Measurements from ENCODE around the gene PLD5. TPM values are rescaled to one million over a fixed set of nuclear protein-coding genes. Genes with fewer than 3 reads are reported as not detected.
"Not testable (repeated sequence)": the region's sequence is repeated elsewhere in the genome, so short reads cannot be mapped to it uniquely, and the experiment has no call there.

PLD5 gene
- total and polyA plus RNA-seq, 5 donors, result 0.14 to 0.31 (median 0.17) TPM; not detected in 1

- intact Hi-C loops (cut with DNase I), result no loop called here
Observed at GRCh38 chr1:242477944-242478343, 46.6 kb downstream of the PLD5 start.

GRCh38 chr1:242470774-242471173, 53.7 kb downstream of the PLD5 start:
- DNase-seq (no peak), ATAC-seq (no peak)
- Histone ChIP-seq H3K4me1 (ENCODE audit: control insufficient read depth, insufficient read depth, low read length) (no peaks in the 10 kb centered on the region), H3K9me3 (ENCODE audit: control insufficient read depth, low read length) (no peaks in the 10 kb centered on the region), H3K27ac (ENCODE audit: low read length) (no peak overlapping the region), H3K27me3 (ENCODE audit: control insufficient read depth, insufficient read depth) (no peaks in the 10 kb centered on the region), H3K4me3 (ENCODE audit: low read length) (no peak overlapping the region)
- 83% methylated on average over 6 of the region's 6 CpGs for whole genome bisulfite sequencing
- intact Hi-C loops (cut with DNase I), result no loop called here

More at GRCh38 chr1:242477944-242478343, 46.6 kb downstream of the PLD5 start:
- Histone ChIP-seq H3K27ac (ENCODE audit: low read length) (no peak overlapping the region), H3K27me3 (ENCODE audit: control insufficient read depth, insufficient read depth) (no peaks in the 10 kb centered on the region), H3K4me3 (ENCODE audit: low read length) (no peak overlapping the region), H3K4me1 (ENCODE audit: control insufficient read depth, insufficient read depth, low read length) (no peaks in the 10 kb centered on the region), H3K9me3 (ENCODE audit: control insufficient read depth, low read length) (no peaks in the 10 kb centered on the region)
- no peak for ATAC-seq
- no peak for DNase-seq
- 13% methylated on average over 3 of the region's 3 CpGs for WGBS

- Histone ChIP-seq H3K9me3 (ENCODE audit: control insufficient read depth, low read length) (no peaks in the 10 kb centered on the region), H3K27ac (ENCODE audit: low read length) (no peak overlapping the region), H3K4me3 (ENCODE audit: low read length) (no peak overlapping the region), H3K4me1 (ENCODE audit: control insufficient read depth, insufficient read depth, low read length) (no peaks in the 10 kb centered on the region), H3K27me3 (ENCODE audit: control insufficient read depth, insufficient read depth) (no peaks in the 10 kb centered on the region)
- WGBS, result 42% methylated on average over 4 of the region's 4 CpGs
- no peak for DNase-seq
- ATAC-seq, result no peak
- intact Hi-C loops (cut with DNase I), result loop anchor here in 2 of 4 donors (10.0 kb wide), 1 partner anchor 856 kb away; no protein-coding TSS in a partner anchor
Observed at GRCh38 chr1:242468784-242469183, 55.7 kb downstream of the PLD5 start.

- DNase-seq, result peak in 2 of 3 donors; percentile 38 to 70
Observed at GRCh38 chr1:242467556-242468145, 56.8 kb downstream of the PLD5 start.

GRCh38 chr1:242462867-242463266, 61.6 kb downstream of the PLD5 start:
- 78% methylated on average over 7 of the region's 7 CpGs for WGBS
- Histone ChIP-seq H3K27ac (ENCODE audit: low read length) (no peak overlapping the region), H3K27me3 (ENCODE audit: control insufficient read depth, insufficient read depth) (no peaks in the 10 kb centered on the region), H3K4me1 (ENCODE audit: control insufficient read depth, insufficient read depth, low read length) (no peaks in the 10 kb centered on the region), H3K9me3 (ENCODE audit: control insufficient read depth, low read length) (no peaks in the 10 kb centered on the region), H3K4me3 (ENCODE audit: low read length) (no peak overlapping the region)
- ATAC-seq (no peak), DNase-seq (no peak)
- intact Hi-C loops (cut with DNase I), result loop anchor here in 2 of 4 donors (10.0 kb wide), 1 partner anchor 862 kb away; no protein-coding TSS in a partner anchor

More at GRCh38 chr1:242467556-242468145, 56.8 kb downstream of the PLD5 start:
- no peak overlapping the region for H3K27ac ChIP-seq (ENCODE audit: low read length)
- intact Hi-C loops (cut with DNase I), result loop anchor here in 2 of 4 donors (10.0 kb wide), 1 partner anchor 857 kb away; no protein-coding TSS in a partner anchor
- 9% methylated on average over 4 of the region's 4 CpGs for WGBS
- no peaks in the 10 kb centered on the region for H3K27me3 ChIP-seq (ENCODE audit: control insufficient read depth, insufficient read depth)
- peak; percentile 76 to 84 for ATAC-seq
- H3K4me3 ChIP-seq (ENCODE audit: low read length), result no peak overlapping the region
- H3K9me3 ChIP-seq (ENCODE audit: control insufficient read depth, low read length), result no peaks in the 10 kb centered on the region
- H3K4me1 ChIP-seq (ENCODE audit: control insufficient read depth, insufficient read depth, low read length), result no peaks in the 10 kb centered on the region

- not testable (repeated sequence) for H3K9me3 ChIP-seq (ENCODE audit: control insufficient read depth, low read length); H3K4me3 ChIP-seq (ENCODE audit: low read length); H3K27me3 ChIP-seq (ENCODE audit: control insufficient read depth, insufficient read depth); DNase-seq; H3K27ac ChIP-seq (ENCODE audit: low read length); ATAC-seq; H3K4me1 ChIP-seq (ENCODE audit: control insufficient read depth, insufficient read depth, low read length)
- intact Hi-C loops (cut with DNase I), result loop anchor here in 3 of 4 donors (10.0 kb wide), 1 partner anchor 865 kb away; no protein-coding TSS in a partner anchor
- 71% methylated on average over 5 of the region's 5 CpGs for WGBS
Observed at GRCh38 chr1:242459740-242460139, 64.8 kb downstream of the PLD5 start.

- DNase-seq (no peak), ATAC-seq (no peak)
- Histone ChIP-seq H3K9me3 (ENCODE audit: control insufficient read depth, low read length) (no peaks in the 10 kb centered on the region), H3K27ac (ENCODE audit: low read length) (no peak overlapping the region), H3K4me3 (ENCODE audit: low read length) (no peak overlapping the region), H3K27me3 (ENCODE audit: control insufficient read depth, insufficient read depth) (peaks cover 2% of the 10 kb centered on the region), H3K4me1 (ENCODE audit: control insufficient read depth, insufficient read depth, low read length) (no peaks in the 10 kb centered on the region)
- intact Hi-C loops (cut with DNase I), result loop anchor here in 1 of 4 donors (10.0 kb wide), 1 partner anchor 868 kb away; no protein-coding TSS in a partner anchor
- 66% methylated on average over 11 of the region's 11 CpGs for WGBS
Observed at GRCh38 chr1:242456726-242457269, 67.7 kb downstream of the PLD5 start.

- WGBS, result 1% methylated on average over 1 of the region's 1 CpG
- no peak overlapping the region for H3K4me3 ChIP-seq (ENCODE audit: low read length)
- H3K4me1 ChIP-seq (ENCODE audit: control insufficient read depth, insufficient read depth, low read length), result no peaks in the 10 kb centered on the region
- H3K27me3 ChIP-seq (ENCODE audit: control insufficient read depth, insufficient read depth), result peaks cover 4% of the 10 kb centered on the region
- no peak overlapping the region for H3K27ac ChIP-seq (ENCODE audit: low read length)
- DNase-seq (no peak), ATAC-seq (no peak)
- intact Hi-C loops (cut with DNase I), result loop anchor here in 1 of 4 donors (10.0 kb wide), 1 partner anchor 870 kb away; no protein-coding TSS in a partner anchor
- no peaks in the 10 kb centered on the region for H3K9me3 ChIP-seq (ENCODE audit: control insufficient read depth, low read length)
Observed at GRCh38 chr1:242455052-242455361, 69.5 kb downstream of the PLD5 start.

- no peak overlapping the region for H3K27ac ChIP-seq (ENCODE audit: low read length)
- H3K9me3 ChIP-seq (ENCODE audit: control insufficient read depth, low read length), result no peaks in the 10 kb centered on the region
- no peaks in the 10 kb centered on the region for H3K4me1 ChIP-seq (ENCODE audit: control insufficient read depth, insufficient read depth, low read length)
- ATAC-seq (no peak), DNase-seq (no peak)
- H3K4me3 ChIP-seq (ENCODE audit: low read length), result no peak overlapping the region
- intact Hi-C loops (cut with DNase I), result loop anchor here in 1 of 4 donors (10.0 kb wide), 1 partner anchor 870 kb away; no protein-coding TSS in a partner anchor
- 33% methylated on average over 9 of the region's 9 CpGs for WGBS
- H3K27me3 ChIP-seq (ENCODE audit: control insufficient read depth, insufficient read depth), result peaks cover 4% of the 10 kb centered on the region
Observed at GRCh38 chr1:242454262-242455051, 70.0 kb downstream of the PLD5 start.

GRCh38 chr1:242452573-242452972, 71.9 kb downstream of the PLD5 start:
- no peak overlapping the region for H3K27ac ChIP-seq (ENCODE audit: low read length)
- no peak for ATAC-seq
- no peak for DNase-seq
- 88% methylated on average over 8 of the region's 8 CpGs for WGBS
- no peak overlapping the region for H3K4me3 ChIP-seq (ENCODE audit: low read length)
- H3K4me1 ChIP-seq (ENCODE audit: control insufficient read depth, insufficient read depth, low read length), result no peaks in the 10 kb centered on the region
- no peaks in the 10 kb centered on the region for H3K9me3 ChIP-seq (ENCODE audit: control insufficient read depth, low read length)
- intact Hi-C loops (cut with DNase I), result loop anchor here in 1 of 4 donors (10.0 kb wide), 1 partner anchor 872 kb away; no protein-coding TSS in a partner anchor
- H3K27me3 ChIP-seq (ENCODE audit: control insufficient read depth, insufficient read depth), result peaks cover 4% of the 10 kb centered on the region

GRCh38 chr1:242449661-242450060, 74.8 kb downstream of the PLD5 start:
- 63% methylated on average over 9 of the region's 9 CpGs for WGBS
- DNase-seq, result no peak
- Histone ChIP-seq H3K9me3 (ENCODE audit: control insufficient read depth, low read length) (no peaks in the 10 kb centered on the region), H3K27me3 (ENCODE audit: control insufficient read depth, insufficient read depth) (peaks cover 4% of the 10 kb centered on the region), H3K27ac (ENCODE audit: low read length) (no peak overlapping the region), H3K4me1 (ENCODE audit: control insufficient read depth, insufficient read depth, low read length) (no peaks in the 10 kb centered on the region), H3K4me3 (ENCODE audit: low read length) (no peak overlapping the region)
- intact Hi-C loops (cut with DNase I), result loop anchor here in 1 of 4 donors (10.0 kb wide), 1 partner anchor 875 kb away; no protein-coding TSS in a partner anchor
- no peak for ATAC-seq
